ENCODE measurements around the gene PAH.
"Not testable (repeated sequence)": the region's sequence is repeated elsewhere in the genome, so short reads cannot be mapped to it uniquely, and the experiment has no call there.

Gene PAH

GRCh38 chr12:102833687-102834441, 83.2 kb downstream of the PAH start (continued):
- TF ChIP-seq ZNF518A (tag by site-specific recombination; conservative IDR thresholded peaks at IDR 0.05; ENCODE audit: low read depth) (peak; percentile 46; the same call in 1 of the 2 replicates), ZNF426 (tag by site-specific recombination; IDR thresholded peaks at IDR 0.05) (peak; percentile 30), SALL2 (tag by site-specific recombination; IDR thresholded peaks at IDR 0.05; ENCODE audit: borderline replicate concordance) (no peak), SP3 (tag by site-specific recombination; IDR thresholded peaks at IDR 0.05) (no peak), ZNF670 (tag by site-specific recombination; IDR thresholded peaks at IDR 0.05; ENCODE audit: low read depth) (no peak), MZF1 (tag by site-specific recombination; IDR thresholded peaks at IDR 0.05; ENCODE audit: borderline replicate concordance) (no peak), ZNF449 (tag by site-specific recombination; IDR thresholded peaks at IDR 0.05) (no peak), ZNF394 (tag by site-specific recombination; IDR thresholded peaks at IDR 0.05; ENCODE audit: borderline replicate concordance) (peak; percentile 51; the same call in 1 of the 2 replicates), ZBTB11 (tag by site-specific recombination; conservative IDR thresholded peaks at IDR 0.05; ENCODE audit: low read depth) (peak; percentile 33; the same call in 1 of the 2 replicates), SCRT2 (tag by site-specific recombination; IDR thresholded peaks at IDR 0.05) (no peak), IKZF3 (tag by site-specific recombination; IDR thresholded peaks at IDR 0.05) (no peak), ZNF19 (tag by site-specific recombination; IDR thresholded peaks at IDR 0.05; ENCODE audit: low read depth) (no peak), PRDM1 (tag by site-specific recombination; IDR thresholded peaks at IDR 0.05) (no peak)

- POLR2A ChIA-PET; H3K9me3 ChIP-seq (ENCODE audit: control insufficient read depth, insufficient read depth, low read depth, low read length); H3K4me1 ChIP-seq (ENCODE audit: control insufficient read depth, insufficient read depth, low read length); H3K27ac ChIP-seq (ENCODE audit: extremely low read depth, low read depth, low read length); CTCF ChIA-PET; H3K4me3 ChIP-seq (ENCODE audit: low read depth, low read length); H3K36me3 ChIP-seq (ENCODE audit: control insufficient read depth in 2 of 2, insufficient read depth in 1 of 2, low read length in 2 of 2): not testable (repeated sequence)
- 0 out of 2 replicates have a peak, but pooled peaks have one; percentile 19 for TF ChIP-seq ZBTB48 (tag by site-specific recombination; IDR thresholded peaks at IDR 0.05)
Measured at GRCh38 chr12:102832826-102833225, 84.2 kb downstream of the PAH start.
